Fibroblast of lung (primary cell): Measurements from ENCODE around the gene LSAMP. TPM values are rescaled to one million over a fixed set of nuclear protein-coding genes. Genes with fewer than 3 reads are reported as not detected.

ENCODE experiments used
- DNase-seq, 2 donors: peaks; one replicate each; pipeline versions ENCODE4 v3.0.0 to v3.0.0-alpha.2; 2010; ENCODE audit warnings: low read depth in 2 of 2
- H2AFZ ChIP-seq: 2 replicates; pipeline ENCODE4 v1.5.1; 2012; ENCODE audit warnings: low read length, control low read depth, inconsistent platforms
- H3K27ac ChIP-seq: 2 replicates; pipeline ENCODE4 v1.5.1; 2011; ENCODE audit warnings: low read length, control low read depth; ENCODE audit not compliant: insufficient read depth
- H3K27me3 ChIP-seq: 2 replicates; pipeline ENCODE4 v1.5.1; 2011; ENCODE audit warnings: mild to moderate bottlenecking, low read length; ENCODE audit not compliant: control insufficient read depth, insufficient read depth
- H3K36me3 ChIP-seq: 2 replicates; pipeline ENCODE4 v1.5.1; 2011; ENCODE audit warnings: low read length; ENCODE audit not compliant: control insufficient read depth, insufficient read depth
- H3K4me1 ChIP-seq: 2 replicates; pipeline ENCODE4 v1.5.1; 2011; ENCODE audit warnings: low read length; ENCODE audit not compliant: control insufficient read depth, insufficient read depth; ENCODE audit errors: extremely low read depth
- H3K4me2 ChIP-seq: 2 replicates; pipeline ENCODE4 v1.5.1; 2011; ENCODE audit warnings: low read length, control low read depth; ENCODE audit not compliant: insufficient read depth; ENCODE audit errors: extremely low read depth
- H3K4me3 ChIP-seq, 4 experiments: fragments of 200-600 bp in 1 of 4; sonication (generic) in 1 of 4; replicated peaks in 1 of 4; 2 replicates each; pipeline ENCODE4 v1.5.1; 2011 to 2016; ENCODE audit warnings: low read length in 4 of 4, low read depth in 3 of 4, mild to moderate bottlenecking in 3 of 4, control low read depth in 2 of 4, inconsistent platforms in 1 of 4, mixed read lengths in 1 of 4; ENCODE audit not compliant: insufficient read depth in 1 of 4; ENCODE audit errors: control extremely low read depth in 1 of 4
- H3K79me2 ChIP-seq: 2 replicates; pipeline ENCODE4 v1.5.1; 2012; ENCODE audit warnings: mild to moderate bottlenecking, low read length, inconsistent platforms; ENCODE audit not compliant: control insufficient read depth, insufficient read depth
- H3K9ac ChIP-seq: 2 replicates; pipeline ENCODE4 v1.5.1; 2011; ENCODE audit warnings: mild to moderate bottlenecking, low read length, control low read depth; ENCODE audit not compliant: insufficient read depth
- H3K9me3 ChIP-seq: 2 replicates; pipeline ENCODE4 v1.5.1; 2012; ENCODE audit warnings: low read depth, low read length; ENCODE audit not compliant: control insufficient read depth, insufficient read depth
- H4K20me1 ChIP-seq: 2 replicates; pipeline ENCODE4 v1.5.1; 2011; ENCODE audit warnings: low read length; ENCODE audit not compliant: control insufficient read depth, insufficient read depth; ENCODE audit errors: extremely low read depth
- CTCF ChIP-seq, 2 donors: IDR thresholded peaks in 1 of 2; conservative IDR thresholded peaks in 1 of 2; 1 replicate in 1 of 2; 2 replicates in 1 of 2; pipeline ENCODE4 v1.5.1; 2011 to 2012; ENCODE audit warnings: low read length in 2 of 2, control low read depth in 1 of 2, inconsistent platforms in 1 of 2, low read depth in 1 of 2, mild to moderate bottlenecking in 1 of 2
- EZH2 ChIP-seq: IDR thresholded peaks from 2 replicates; pipeline ENCODE4 v1.5.1; 2012; ENCODE audit warnings: low read length, control low read depth, mild to moderate bottlenecking; ENCODE audit errors: missing control alignments
- polyA plus RNA-seq, 2 donors: library from polyadenylated mRNA; depleted of rRNA in 1 of 2; stranded (reverse) in 1 of 2; unstranded in 1 of 2; fragments of >200 nt; gene quantifications; 2 replicates each; pipeline ENCODE4 v1.2.1, GENCODE V29; 2011 to 2012; ENCODE audit warnings: missing spikeins in 1 of 2
- total RNA-seq: library from RNA; depleted of rRNA; stranded (reverse); fragments of >200 nt; gene quantifications from 2 replicates; pipeline ENCODE4 v1.2.1, GENCODE V29; 2014

The LSAMP gene
- total and polyA plus RNA-seq, 2 donors (not counting 1 experiment from before 2014, with no cell fraction given), result 4.8 to 5.9 TPM

- no peak overlapping the region for H3K9ac ChIP-seq
- H3K27me3 ChIP-seq, result no peaks in the 10 kb centered on the region
- H3K4me1 ChIP-seq, result no peaks in the 10 kb centered on the region
- H3K4me3 ChIP-seq, result no peak overlapping the region
- H3K27ac ChIP-seq, result no peak overlapping the region
- no peak overlapping the region for H2AFZ ChIP-seq
- no peaks in the 10 kb centered on the region for H4K20me1 ChIP-seq
- no peak overlapping the region for H3K4me2 ChIP-seq
- TF ChIP-seq CTCF (conservative IDR thresholded peaks at IDR 0.05 in 1 of 2, IDR thresholded peaks at IDR 0.05 in 1 of 2; ENCODE audit: low read depth in 1 of 2, low read length in 2 of 2), result no peak
- no peak for TF ChIP-seq EZH2
- H3K79me2 ChIP-seq, result no peaks in the 10 kb centered on the region
- H3K36me3 ChIP-seq, result no peaks in the 10 kb centered on the region
- peak in 1 of 2 donors; percentile 43 for DNase-seq
- no peaks in the 10 kb centered on the region for H3K9me3 ChIP-seq
Measured at GRCh38 chr3:115903843-115904242, 541.4 kb downstream of the LSAMP start.

- H3K9ac ChIP-seq, result no peak overlapping the region
- H3K27me3 ChIP-seq, result no peaks in the 10 kb centered on the region
- H3K9me3 ChIP-seq, result no peaks in the 10 kb centered on the region
- DNase-seq, result no peak
- no peak overlapping the region for H2AFZ ChIP-seq
- no peak for TF ChIP-seq CTCF (conservative IDR thresholded peaks at IDR 0.05 in 1 of 2, IDR thresholded peaks at IDR 0.05 in 1 of 2; ENCODE audit: low read depth in 1 of 2, low read length in 2 of 2)
- no peak for TF ChIP-seq EZH2
- H3K4me3 ChIP-seq, result no peak overlapping the region
- no peak overlapping the region for H3K4me2 ChIP-seq
- H3K36me3 ChIP-seq, result no peaks in the 10 kb centered on the region
- H3K79me2 ChIP-seq, result no peaks in the 10 kb centered on the region
- H3K4me1 ChIP-seq, result no peaks in the 10 kb centered on the region
- H3K27ac ChIP-seq, result no peak overlapping the region
- no peaks in the 10 kb centered on the region for H4K20me1 ChIP-seq
Measured at GRCh38 chr3:115901008-115901407, 544.3 kb downstream of the LSAMP start.

- Histone ChIP-seq H3K36me3 (no peaks in the 10 kb centered on the region), H2AFZ (no peak overlapping the region), H3K27me3 (no peaks in the 10 kb centered on the region), H4K20me1 (no peaks in the 10 kb centered on the region), H3K4me2 (no peak overlapping the region), H3K9ac (no peak overlapping the region), H3K27ac (no peak overlapping the region), H3K79me2 (no peaks in the 10 kb centered on the region), H3K4me1 (no peaks in the 10 kb centered on the region), H3K9me3 (no peaks in the 10 kb centered on the region), H3K4me3 (no peak overlapping the region)
- no peak for DNase-seq
- TF ChIP-seq EZH2 (no peak), CTCF (conservative IDR thresholded peaks at IDR 0.05 in 1 of 2, IDR thresholded peaks at IDR 0.05 in 1 of 2; ENCODE audit: low read depth in 1 of 2, low read length in 2 of 2) (no peak)
Measured at GRCh38 chr3:115899535-115899934, 545.8 kb downstream of the LSAMP start.
